Mesenteric fat pad (tissue), 1 donor: ENCODE data around the gene USP9X. TPM values are rescaled to one million over a fixed set of nuclear protein-coding genes. Genes with fewer than 3 reads are reported as not detected.
"Not testable (repeated sequence)": the region's sequence is repeated elsewhere in the genome, so short reads cannot be mapped to it uniquely, and the experiment has no call there.

ENCODE experiments used
- DNase-seq: peaks from one replicate; pipeline ENCODE4 v3.0.0-alpha.2; 2020; ENCODE audit warnings: low spot score
- total RNA-seq: library from RNA; stranded (reverse); fragmentation: NEBNext Ultra II Directional; extraction: Animal tissue kit (Norgen Biotek cat#: 25700); gene quantifications from one replicate; pipeline ENCODE4 v1.2.1, GENCODE V29; 2021
- donor health status: DM: yes; HTN: yes; CAD: no.

USP9X gene
- total RNA-seq, 1 donor from 2014 or later = 97.2 TPM

- no peak for DNase-seq
Observed at GRCh38 chrX:41276661-41277506, 191.6 kb downstream of the USP9X start.

GRCh38 chrX:41282307-41282706 is 197.1 kb downstream of the USP9X start:
- not testable (repeated sequence) for DNase-seq

- not testable (repeated sequence) for DNase-seq
Observed at GRCh38 chrX:41285928-41286327, 200.7 kb downstream of the USP9X start.

Other genes starting within 250 kb of the USP9X start
- gene DDX3X, start 248.7 kb downstream of the USP9X start, total RNA-seq = 490 TPM